Esophagus mucosa (tissue), 1 donor: ENCODE data around the gene BRSK2. TPM values are rescaled to one million over a fixed set of nuclear protein-coding genes. Genes with fewer than 3 reads are reported as not detected.

Experiments used
- ATAC-seq: fragments of 200-7000 bp; cut with Tn5 transposase; one replicate; pipeline ENCODE4 v1.9.1; 2020
- total RNA-seq: library from RNA; stranded (reverse); gene quantifications from one replicate; pipeline ENCODE4 v1.2.4, GENCODE V29; 2023
- donor health status: DM: yes; HTN: yes; CAD: no.

BRSK2 gene
- total RNA-seq, 1 donor from 2014 or later = 0.08 TPM

DNA sequence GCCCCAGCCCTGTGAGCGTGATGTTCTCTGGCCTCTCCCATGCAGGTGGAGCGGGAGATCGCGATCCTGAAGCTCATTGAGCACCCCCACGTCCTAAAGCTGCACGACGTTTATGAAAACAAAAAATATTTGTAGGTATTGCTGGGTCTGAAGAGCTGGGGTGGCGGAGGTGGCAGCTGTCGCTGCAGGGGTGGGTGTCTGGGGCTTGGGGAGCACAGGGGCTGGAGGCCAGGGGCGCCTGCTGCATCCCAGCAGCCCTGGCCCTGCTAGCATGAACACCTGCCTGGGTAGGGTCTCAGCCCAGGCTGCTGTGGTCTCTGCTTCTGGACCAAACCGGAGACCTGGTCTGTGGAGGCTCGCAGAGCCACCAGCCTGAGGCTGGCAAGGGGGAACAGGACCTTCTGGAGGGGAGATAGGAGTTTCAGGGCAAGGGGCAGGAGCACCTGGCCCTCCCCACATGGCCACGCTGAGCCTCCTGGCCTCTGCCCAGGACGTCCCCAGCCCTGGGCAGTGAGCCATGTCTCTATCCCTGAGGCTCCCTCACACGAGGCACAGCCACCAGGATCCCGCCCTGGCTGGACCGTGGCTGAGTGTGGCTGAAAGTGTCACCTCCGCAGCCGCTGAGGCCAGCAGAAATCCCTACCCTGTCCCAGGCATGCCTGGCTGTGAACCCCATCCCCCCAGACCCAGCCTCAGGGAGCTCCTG is 48.7 kb downstream of the BRSK2 start:
- ATAC-seq = no peak

DNA sequence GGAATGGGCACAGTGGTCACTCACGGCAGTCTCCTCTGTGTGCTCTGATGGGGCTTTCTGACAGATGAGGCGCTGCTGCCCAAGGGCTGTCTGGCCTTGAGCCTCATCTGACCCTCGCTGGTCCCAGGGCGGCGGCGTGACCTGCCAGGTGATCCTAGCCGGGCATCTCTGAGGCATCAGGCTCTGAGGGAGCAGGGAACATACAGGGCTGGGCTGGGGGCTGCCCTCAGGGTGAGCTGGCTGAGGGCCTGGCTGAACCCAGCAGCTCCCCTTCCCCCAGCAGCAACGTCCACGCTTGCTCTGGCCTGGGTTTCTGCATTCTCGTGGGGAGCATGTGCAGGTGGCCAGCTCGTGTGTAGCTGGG is 49.2 kb downstream of the BRSK2 start:
- ATAC-seq = no peak

DNA sequence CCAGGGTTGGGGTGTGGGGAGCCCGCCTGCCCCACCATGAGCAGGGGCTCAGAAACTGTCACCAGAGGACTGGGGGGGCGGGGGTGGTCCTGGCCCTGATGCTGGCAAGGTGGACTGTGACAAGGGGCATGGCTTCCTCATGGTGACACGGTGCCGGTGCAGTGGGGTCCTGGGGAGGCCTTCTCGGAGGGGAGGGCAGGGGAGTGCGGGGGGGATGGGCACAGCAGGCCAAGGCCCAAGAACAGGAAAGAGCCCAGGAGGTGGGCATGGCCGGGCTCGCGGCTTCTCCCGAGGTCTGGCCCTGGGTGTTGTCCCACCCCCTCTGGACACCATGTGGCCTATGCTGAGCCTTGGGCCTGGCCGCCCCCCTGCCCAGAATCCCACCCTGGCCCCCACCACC is 49.6 kb downstream of the BRSK2 start:
- ATAC-seq = no peak

DNA sequence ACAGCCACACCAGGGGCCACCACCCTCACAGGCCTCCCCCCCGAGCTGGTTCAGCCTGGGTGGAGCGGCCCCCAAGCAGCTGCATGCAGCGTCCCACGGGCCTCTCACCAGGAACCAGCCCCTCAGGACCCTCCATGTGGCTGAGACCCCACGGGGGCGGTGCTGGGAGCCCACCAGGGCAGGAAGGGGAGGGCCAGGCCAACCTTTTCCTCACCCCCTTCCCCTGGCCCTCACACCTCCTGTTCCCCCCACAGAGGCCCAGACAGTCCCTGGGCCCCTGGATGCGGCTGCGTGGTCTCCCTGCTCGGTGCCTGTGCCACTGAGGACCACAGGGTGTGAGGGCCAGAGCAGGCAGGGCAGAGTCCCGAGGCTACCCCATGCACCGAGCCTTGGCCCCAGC is 50.3 kb downstream of the BRSK2 start:
- ATAC-seq = no peak

DNA sequence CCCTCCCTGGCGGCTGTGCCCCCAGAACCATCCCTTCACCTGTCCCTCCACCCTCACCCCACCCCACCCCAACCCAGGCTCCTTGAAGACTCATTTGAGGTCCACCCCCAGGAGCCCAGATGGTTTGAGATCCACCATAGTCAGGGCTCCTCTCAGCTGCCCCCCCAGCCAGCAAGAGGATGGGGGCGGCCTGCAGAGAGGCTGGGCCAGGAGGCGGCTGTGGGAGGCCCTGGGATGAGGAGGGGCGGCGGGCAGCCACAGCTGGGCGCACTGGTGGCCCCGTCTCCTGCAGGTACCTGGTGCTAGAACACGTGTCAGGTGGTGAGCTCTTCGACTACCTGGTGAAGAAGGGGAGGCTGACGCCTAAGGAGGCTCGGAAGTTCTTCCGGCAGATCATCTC is 50.8 kb downstream of the BRSK2 start:
- no peak for ATAC-seq

DNA sequence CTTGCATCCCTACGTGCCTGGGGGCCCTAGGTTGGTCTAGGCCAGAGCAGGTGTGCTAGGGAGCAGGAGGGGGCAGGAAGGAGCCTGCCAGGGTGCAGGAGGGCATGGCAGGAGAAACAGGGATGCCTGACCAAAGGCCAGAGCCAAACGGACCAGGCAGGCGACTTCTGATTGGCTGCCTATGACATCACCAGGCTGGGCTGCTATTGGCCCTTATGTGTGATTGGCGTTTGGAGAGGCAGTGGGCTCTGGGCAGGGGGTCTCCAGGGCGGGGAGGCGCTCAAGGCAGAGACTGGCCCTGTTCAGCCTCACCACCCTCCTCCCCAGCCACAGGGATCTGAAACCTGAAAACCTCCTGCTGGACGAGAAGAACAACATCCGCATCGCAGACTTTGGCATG is 52.4 kb downstream of the BRSK2 start:
- no peak for ATAC-seq

DNA sequence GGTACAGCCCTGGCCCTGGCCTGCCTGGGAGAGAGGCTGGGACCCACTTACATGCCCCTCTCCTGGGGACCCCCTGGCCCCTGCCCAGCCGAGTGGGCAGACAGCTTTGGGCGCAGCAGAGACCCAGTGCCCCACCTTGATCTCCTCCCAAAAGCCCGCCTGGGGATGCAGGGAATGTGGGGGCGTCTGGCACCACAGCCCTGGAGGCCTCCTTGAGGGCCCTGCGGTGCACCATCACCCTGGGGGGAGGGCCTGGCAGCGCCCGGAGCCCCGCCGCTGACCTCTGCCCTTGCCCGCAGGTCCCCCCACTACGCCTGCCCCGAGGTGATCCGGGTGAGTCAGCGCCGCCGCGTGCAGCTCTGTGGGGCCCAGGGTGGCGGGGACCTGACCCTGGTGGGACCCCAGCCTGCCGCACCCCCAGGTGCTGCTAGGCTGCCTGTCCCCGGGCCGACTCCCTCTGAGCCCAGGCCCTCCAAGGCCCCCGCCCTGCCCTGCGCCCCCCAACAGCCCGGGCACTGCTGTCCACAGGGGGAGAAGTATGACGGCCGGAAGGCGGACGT is 53.2 kb downstream of the BRSK2 start:
- no peak for ATAC-seq

DNA sequence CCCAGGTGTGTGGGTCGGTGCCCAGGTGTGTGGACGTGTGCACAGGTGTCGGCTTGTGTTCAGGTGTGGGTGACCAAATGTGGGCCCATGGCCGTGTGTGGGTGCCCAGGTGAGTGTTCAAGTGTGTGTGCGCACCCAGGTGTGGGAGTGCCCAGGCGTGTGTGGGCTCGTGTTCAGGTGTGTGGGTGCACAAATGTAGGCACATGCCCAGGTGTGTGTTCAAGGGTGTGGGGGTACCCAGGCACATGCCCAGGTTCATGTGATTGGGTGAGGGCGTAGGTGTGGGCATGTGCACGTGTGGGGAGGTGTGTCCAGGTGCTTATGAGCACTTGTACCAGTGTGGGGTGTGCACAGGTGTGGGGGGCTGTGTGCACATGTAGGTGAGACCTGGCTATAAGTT is 54.0 kb downstream of the BRSK2 start:
- no peak for ATAC-seq

DNA sequence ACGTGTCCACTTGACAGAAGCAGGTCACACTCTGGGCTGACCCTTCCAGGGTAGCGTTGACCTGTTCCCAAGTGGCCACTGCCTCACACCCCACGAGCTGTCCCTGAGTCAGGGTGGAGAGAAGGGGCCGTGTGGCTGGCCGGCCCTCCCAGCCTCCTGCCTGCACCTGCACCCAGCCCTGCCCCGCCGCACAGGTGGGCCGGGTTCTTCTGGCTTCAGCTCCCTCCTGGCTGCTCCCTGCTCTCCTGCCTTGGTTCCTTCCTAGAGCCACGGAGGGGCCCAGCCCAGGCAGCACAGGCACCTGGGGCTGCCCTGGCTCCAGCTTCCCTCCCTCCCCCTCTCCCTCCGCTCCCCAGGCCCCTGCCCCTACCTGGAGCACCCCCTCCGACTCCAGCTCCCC is 54.6 kb downstream of the BRSK2 start:
- no peak for ATAC-seq

DNA sequence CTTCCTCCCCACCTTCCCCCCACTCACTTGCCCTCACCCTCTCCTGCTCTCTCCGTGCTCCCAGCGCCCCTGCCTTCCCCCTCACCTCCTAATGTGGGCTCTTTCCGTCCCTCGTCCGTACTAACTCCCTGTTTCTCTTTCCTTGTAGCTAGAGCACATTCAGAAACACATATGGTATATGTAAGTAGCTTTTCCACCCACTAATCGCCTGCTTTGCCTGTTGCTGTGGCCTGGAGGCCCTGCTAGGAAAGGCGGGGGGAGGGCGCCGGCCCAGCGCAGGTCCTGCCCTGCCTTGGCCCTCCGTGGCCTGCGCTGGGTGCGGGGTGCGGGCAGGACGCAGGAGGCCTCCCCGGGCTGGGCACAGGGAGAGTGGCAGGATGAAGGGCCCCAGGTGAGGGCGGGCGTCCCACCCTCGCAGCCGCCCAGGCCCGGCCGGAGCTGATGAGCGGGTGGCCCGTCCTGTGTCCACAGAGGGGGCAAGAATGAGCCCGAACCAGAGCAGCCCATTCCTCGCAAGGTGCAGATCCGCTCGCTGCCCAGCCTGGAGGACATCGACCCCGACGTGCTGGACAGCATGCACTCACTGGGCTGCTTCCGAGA is 55.2 kb downstream of the BRSK2 start:
- ATAC-seq = no peak

DNA sequence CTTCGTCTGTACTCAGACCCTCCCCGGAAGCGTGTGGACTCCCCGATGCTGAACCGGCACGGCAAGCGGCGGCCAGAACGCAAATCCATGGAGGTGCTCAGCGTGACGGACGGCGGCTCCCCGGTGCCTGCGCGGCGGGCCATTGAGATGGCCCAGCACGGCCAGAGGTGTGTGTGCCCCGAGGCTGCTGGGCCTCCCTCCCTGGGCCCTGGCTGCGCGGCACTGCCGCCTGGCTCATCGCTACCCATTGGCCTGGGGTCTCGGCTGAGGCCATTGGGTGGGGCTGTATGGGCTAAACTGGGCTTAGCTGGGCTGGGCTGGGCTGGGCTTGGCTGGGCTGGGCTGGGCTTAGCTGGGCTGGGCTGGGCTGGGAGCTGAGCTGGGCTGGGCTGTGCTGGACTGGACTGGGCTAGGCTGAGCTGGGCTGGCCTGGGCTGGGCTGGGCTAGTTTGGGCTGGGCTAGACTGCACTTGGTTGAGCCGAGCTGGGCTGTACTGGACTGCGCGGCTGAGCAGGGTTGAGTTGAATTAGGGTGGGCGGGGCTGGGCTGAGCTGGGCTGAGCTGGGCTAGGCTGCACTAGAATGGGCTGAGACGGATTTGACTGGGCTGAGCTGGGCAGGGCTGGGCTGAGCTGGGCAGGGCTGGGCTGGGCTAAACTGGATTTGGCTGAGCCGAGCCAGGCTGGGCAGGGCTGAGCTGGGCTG is 56.2 kb downstream of the BRSK2 start:
- ATAC-seq = peak; percentile 54

DNA sequence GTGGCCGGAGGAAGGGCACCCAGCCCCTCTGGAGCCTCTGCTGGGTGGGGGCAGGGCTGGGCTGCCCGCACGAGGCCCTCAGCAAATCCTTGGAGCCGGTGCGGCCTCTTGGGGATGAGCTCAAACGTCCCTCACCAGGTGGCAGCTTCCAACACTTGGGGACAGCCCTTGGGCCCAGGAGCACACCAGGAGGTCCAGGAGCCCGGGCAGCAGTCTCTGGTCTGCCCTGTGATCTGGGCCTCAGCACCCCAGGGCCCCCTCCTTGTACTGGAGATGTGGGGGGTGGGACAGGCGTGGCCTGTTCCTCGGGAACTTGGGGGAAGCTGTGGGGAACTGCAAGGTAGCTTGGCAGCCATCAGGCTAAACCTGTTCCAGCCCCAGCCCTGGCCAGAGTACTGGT is 56.9 kb downstream of the BRSK2 start:
- no peak for ATAC-seq

DNA sequence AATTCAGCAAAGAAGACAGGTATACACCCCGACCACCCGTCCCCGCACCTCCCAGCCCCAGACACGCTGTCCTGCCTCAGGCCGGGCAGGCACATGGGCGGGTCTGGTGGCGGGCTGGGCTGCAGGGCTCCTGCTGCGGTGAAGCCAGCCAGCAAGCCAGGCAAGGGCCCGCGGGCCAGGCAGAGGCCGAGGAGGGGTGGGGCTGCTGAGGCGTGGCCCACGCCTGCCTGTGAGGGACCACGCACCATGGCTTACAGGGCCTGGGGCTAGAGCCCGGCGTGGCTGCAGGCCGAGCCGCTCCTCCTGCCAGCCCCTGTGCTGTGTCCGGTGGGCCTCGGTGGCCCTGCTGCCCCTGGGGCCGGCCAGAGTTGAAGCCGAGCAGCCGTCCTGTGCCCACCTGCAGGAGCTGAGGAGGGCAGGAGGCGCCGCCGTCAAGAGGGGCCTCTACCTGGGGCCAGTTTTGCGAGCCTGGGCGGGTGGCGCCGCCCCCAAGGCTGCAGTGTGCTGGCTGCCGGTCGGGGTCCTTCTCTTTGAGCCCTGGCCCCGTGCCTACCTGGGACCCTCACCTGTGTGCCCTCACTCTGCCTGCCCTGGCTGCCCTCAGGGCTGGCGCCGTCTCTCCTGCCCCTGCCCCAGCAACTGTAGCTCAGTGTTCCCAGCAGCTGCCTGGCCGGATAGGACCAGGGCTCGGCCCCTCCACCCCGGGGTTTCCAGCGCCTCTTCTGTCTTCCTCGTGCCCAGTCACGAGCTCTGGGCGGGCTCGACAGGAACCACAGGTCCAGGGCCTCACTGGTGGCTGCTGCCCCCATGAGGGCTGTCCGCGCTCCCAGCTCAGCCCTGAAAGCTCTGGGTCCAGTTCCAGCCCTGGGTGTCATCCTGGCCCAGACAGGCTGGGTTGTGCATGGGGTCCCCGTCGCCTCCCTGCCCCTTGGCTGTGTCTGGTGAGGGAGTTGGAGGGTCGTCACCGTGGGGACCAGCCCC is 58.4 kb downstream of the BRSK2 start:
- ATAC-seq = peak; percentile 28

DNA sequence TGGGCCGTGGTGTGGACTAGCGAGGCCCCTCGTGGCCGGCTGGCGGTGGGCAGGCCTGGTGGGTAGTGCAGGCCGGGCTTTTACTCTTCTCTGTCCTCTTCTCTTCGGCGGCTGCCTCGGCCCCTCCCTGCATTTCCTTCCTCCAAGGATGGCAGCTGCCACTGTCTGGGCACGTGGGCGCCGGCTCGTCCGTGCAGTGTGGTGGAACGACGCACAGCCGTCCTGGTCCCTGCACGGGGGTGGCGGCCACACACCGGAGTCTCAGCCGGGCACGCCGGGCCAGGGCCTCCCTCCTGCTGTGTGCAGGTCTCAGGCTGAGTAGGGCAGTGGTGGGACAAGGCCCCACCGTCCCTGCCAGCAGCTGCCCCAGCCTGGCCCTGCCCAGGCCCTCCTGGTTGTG is 59.1 kb downstream of the BRSK2 start:
- no peak for ATAC-seq

DNA sequence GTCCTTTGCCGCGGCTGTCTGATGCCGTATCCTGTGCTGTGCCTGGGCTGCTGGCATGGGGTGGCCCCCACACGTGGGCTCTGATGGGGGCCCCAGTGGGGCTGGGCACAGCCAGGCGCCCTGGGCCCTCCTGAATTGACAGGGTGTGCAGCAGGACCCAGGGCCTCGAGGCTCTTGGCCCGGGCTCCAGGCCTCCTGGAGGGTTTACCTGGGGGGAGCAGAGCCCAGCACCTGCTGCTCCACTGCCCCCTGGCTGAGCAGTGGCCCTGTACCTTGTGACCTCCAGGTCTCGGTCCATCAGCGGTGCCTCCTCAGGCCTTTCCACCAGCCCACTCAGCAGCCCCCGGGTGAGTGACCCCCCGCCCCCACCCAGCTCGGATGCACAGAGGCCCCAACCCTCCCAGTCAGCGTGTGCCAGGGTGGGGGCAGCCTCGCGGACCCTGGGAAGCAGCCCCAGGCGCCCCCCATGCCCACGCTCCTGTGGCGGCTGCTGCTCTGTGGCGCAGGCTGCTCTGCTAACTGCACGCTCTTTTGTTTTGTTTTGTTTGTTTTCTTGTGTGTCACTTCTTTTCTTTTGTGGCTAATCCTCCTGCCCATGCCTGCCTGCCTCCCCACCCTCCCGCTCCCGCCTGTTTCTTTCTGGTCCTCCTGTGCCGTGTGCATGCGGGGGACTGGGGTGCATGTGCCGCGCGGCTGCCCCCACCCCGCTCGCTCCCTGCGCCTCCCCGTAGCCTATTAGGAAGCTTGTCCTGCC is 59.9 kb downstream of the BRSK2 start:
- ATAC-seq = no peak

DNA sequence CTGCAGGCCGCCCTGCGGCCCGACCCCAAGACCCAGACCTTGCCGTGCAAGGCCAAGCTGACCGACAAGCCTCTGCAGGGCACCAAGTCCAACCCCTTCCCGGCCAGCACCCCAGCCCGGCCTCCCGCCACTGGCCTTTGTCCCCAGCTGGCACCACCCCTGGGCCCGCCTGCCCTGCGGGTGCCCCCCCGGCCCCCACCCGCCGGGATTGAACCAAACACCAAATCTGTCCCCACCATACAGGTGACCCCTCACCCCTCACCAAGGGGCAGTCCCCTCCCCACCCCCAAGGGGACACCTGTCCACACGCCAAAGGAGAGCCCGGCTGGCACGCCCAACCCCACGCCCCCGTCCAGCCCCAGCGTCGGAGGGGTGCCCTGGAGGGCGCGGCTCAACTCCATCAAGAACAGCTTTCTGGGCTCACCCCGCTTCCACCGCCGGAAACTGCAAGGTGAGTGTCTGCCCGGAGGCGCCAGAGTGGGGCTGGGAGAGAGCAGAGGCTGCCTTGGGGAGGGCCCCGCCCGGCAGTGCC is 60.7 kb downstream of the BRSK2 start:
- ATAC-seq = peak; percentile 0

DNA sequence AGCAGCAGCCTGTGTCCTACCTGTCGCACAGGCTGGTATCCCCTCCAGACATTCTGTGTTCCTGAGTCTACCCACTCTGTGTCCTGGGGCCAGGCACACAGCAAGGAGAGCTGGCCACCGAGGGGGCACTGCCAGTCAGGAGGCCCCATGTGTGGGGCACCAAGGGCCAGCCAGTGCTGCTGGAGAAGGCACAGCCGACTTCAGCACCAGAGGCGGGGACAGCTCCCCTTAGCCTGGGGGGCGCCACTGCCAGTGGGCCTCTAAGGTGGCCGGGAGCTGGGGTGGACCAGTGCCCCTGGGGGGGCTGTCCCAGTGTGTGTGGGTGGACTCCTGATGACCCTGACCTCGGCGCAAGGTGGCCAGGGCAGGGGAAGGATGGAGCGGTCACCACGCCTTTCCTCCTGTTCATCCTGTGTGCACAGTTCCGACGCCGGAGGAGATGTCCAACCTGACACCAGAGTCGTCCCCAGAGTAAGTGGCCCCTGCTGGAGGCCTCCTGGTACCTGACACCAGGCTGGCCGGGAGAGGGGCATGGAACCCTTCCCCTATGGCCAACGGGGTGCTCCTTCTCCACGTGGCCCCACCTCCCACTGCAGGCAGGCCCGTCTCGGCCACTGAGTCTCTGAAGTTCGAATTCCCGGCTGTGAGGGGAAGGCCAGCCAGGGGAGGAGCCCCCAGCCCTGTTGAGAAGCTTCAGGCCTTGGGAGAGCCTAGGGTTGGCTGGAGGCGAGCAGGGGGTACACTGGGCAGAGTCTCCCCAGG is 61.4 kb downstream of the BRSK2 start:
- ATAC-seq = no peak

DNA sequence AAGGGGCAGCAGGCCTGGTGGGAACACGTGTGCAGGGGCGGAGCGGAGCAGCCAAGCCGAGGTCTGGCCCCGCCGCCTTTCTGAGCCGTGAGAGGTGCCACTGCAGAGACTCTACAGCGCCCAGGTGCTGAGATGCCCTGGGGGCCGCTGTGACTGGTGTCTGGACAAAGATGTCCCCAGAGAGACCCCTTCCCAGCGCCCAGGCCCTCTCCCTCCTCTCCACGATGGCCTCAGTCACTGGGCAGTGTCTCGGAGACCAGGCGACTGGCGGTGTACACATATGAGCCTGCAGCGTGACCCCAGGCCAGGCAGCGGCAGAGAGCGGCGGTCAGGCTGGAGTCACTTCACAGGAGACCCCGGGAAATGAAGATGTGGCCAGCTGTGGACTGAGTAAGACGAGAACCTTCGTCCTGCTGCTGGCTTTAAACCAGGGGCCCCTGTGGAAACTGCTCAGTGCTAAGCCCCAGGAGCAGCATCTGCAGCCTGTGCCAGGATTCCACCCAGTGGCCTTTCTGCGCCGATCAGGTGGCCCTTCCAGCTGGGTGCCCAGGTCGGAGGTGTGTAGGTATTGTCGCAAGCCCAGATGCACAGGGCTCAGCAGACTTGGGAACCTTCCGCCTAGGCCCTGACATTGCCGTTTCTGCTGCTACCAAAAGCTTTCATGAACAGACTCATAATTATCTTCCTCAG is 62.2 kb downstream of the BRSK2 start:
- no peak for ATAC-seq

DNA sequence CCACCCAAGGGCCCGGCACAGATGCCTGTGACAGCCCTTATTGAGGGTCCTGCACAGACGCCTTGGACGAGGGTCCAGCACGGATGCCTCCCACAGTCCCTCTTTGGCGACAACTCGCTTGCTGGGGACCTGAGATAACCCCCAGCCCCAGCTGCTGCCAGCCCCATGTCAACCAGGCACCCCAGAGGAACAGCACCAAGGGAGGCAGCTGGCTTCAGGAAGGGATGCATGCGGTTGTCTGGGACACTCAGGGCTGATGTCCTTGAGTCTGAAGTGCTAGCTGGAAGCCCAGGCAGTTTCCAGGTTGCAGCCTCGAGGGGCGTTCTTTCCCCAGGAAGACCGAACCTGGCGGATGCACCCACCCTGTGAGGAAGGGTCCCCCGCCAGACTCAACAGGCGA is 63.0 kb downstream of the BRSK2 start:
- ATAC-seq = no peak

DNA sequence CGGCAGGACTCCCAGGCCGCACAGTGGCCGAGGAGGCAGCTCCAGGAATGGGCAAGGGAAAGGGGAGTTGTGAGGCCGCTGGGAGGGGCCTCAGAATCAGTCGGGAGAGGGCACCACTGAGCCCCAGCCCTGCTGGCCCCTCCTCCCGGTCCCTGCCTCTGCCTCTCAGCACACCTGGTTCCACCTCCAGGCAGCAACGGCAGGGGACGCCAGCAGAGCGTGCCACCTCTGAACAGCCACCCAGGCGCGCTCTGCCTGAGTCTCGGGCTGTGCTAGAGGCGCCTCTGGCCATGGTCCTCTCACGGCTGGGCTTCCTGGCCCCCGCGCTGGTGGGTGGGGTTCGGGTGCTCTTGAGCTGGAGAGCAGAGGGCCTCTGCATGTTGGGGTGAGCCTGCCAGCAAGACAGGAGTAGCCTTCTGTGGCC is 63.9 kb downstream of the BRSK2 start:
- peak; percentile 71 for ATAC-seq
